Brain pericyte (primary cell): Measurements from ENCODE around the gene LAMA4.
A peak's percentile ranks its signal among the peaks of the same experiment; 100 is the strongest.
"Not testable (repeated sequence)": the region's sequence is repeated elsewhere in the genome, so short reads cannot be mapped to it uniquely, and the experiment has no call there.

Experiments
- DNase-seq: peaks from one replicate; pipeline ENCODE4 v3.0.0-alpha.2; 2012; ENCODE audit warnings: low read depth, low spot score

LAMA4 gene

GRCh38 chr6:112216662-112217551 lies 37.5 kb downstream of the LAMA4 start:
- DNase-seq: no peak

- no peak for DNase-seq
These were observed 38.7 kb downstream of the LAMA4 start for GRCh38 chr6:112215488-112216284.

GRCh38 chr6:112214739-112215269 lies 39.6 kb downstream of the LAMA4 start:
- no peak for DNase-seq

GRCh38 chr6:112210852-112211251 lies 43.5 kb downstream of the LAMA4 start:
- no peak for DNase-seq

- DNase-seq: no peak
These were observed 45.2 kb downstream of the LAMA4 start for GRCh38 chr6:112209131-112209530.

- DNase-seq: no peak
These were observed 46.6 kb downstream of the LAMA4 start for GRCh38 chr6:112207776-112208175.

GRCh38 chr6:112207131-112207530 lies 47.2 kb downstream of the LAMA4 start:
- DNase-seq: no peak

GRCh38 chr6:112206110-112206458 lies 48.3 kb downstream of the LAMA4 start:
- DNase-seq: no peak

- no peak for DNase-seq
These were observed 48.8 kb downstream of the LAMA4 start for GRCh38 chr6:112205427-112206109.

- DNase-seq: no peak
These were observed 50.0 kb downstream of the LAMA4 start for GRCh38 chr6:112204350-112204706.

- DNase-seq: peak; percentile 15
These were observed 50.6 kb downstream of the LAMA4 start for GRCh38 chr6:112203577-112204349.

- peak; percentile 75 for DNase-seq
These were observed 51.6 kb downstream of the LAMA4 start for GRCh38 chr6:112202639-112203341.

GRCh38 chr6:112200185-112200914 lies 54.0 kb downstream of the LAMA4 start:
- DNase-seq: not testable (repeated sequence)

GRCh38 chr6:112199001-112199403 lies 55.4 kb downstream of the LAMA4 start:
- DNase-seq: no peak

- no peak for DNase-seq
These were observed 55.8 kb downstream of the LAMA4 start for GRCh38 chr6:112198582-112198981.

GRCh38 chr6:112197636-112198035 lies 56.7 kb downstream of the LAMA4 start:
- no peak for DNase-seq

GRCh38 chr6:112196306-112196705 lies 58.1 kb downstream of the LAMA4 start:
- DNase-seq: no peak

GRCh38 chr6:112195166-112195565 lies 59.2 kb downstream of the LAMA4 start:
- no peak for DNase-seq

- DNase-seq: no peak
These were observed 59.9 kb downstream of the LAMA4 start for GRCh38 chr6:112194511-112194910.

- no peak for DNase-seq
These were observed 60.8 kb downstream of the LAMA4 start for GRCh38 chr6:112193535-112194051.
